Thymus (tissue), 11 donors: ENCODE measurements around the gene ZNF581. TPM values are rescaled to one million over a fixed set of nuclear protein-coding genes. Genes with fewer than 3 reads are reported as not detected.

Experiments used
- DNase-seq, 9 donors: peaks; one replicate each; pipeline ENCODE4 v3.0.0-alpha.2; 2013; ENCODE audit warnings: low spot score in 9 of 9, low read depth in 6 of 9, missing footprints in 1 of 9
- H3K27ac ChIP-seq, 2 donors: one replicate each; pipeline ENCODE4 v1.5.1; 2013; ENCODE audit warnings: control low read depth in 1 of 2, low read depth in 1 of 2, low read length in 1 of 2, mild to moderate bottlenecking in 1 of 2, moderate library complexity in 1 of 2
- H3K27me3 ChIP-seq, 2 donors: one replicate each; pipeline ENCODE4 v1.5.1; 2013; ENCODE audit warnings: low read length in 1 of 2; ENCODE audit not compliant: control insufficient read depth in 2 of 2, insufficient read depth in 1 of 2
- H3K36me3 ChIP-seq, 2 donors: one replicate each; pipeline ENCODE4 v1.5.1; 2013; ENCODE audit warnings: low read length in 1 of 2, mild to moderate bottlenecking in 1 of 2, moderate library complexity in 1 of 2; ENCODE audit not compliant: control insufficient read depth in 2 of 2, insufficient read depth in 2 of 2
- H3K4me1 ChIP-seq, 2 donors: one replicate each; pipeline ENCODE4 v1.5.1; 2013; ENCODE audit warnings: low read length in 2 of 2; ENCODE audit not compliant: control insufficient read depth in 2 of 2, insufficient read depth in 2 of 2
- H3K4me3 ChIP-seq, 2 donors: one replicate each; pipeline ENCODE4 v1.5.1; 2013; ENCODE audit warnings: low read length in 2 of 2, control low read depth in 1 of 2, mild to moderate bottlenecking in 1 of 2
- H3K9me3 ChIP-seq, 2 donors: one replicate each; pipeline ENCODE4 v1.5.1; 2013; ENCODE audit warnings: low read length in 1 of 2, mild to moderate bottlenecking in 1 of 2; ENCODE audit not compliant: control insufficient read depth in 2 of 2, insufficient read depth in 1 of 2
- WGBS: extraction: QIAGEN DNeasy Blood & Tissue Kit; methylation state at CpG from one replicate; pipeline ENCODE4 v1.1.7; 2013; 5-methylcytosine and 5-hydroxymethylcytosine counted together
- polyA plus RNA-seq: library from polyadenylated mRNA; stranded (reverse); fragments of 200-250 nt; gene quantifications from one replicate; pipeline ENCODE4 v1.2.3, GENCODE V29; 2013
- total RNA-seq: library from RNA; stranded (reverse); fragments of 120-200 nt; gene quantifications from one replicate; pipeline ENCODE4 v1.2.4, GENCODE V29; 2013
- donor health status: healthy.

ZNF581 gene
- total and polyA plus RNA-seq, 2 donors, result 19.0 to 22.9 TPM

- Histone ChIP-seq H3K9me3 (peaks cover 0 to 15% of the 10 kb centered on the region in 2 donors), H3K27ac (peak overlapping the region; percentile 71 to 91), H3K36me3 (peaks cover 11 to 21% of the 10 kb centered on the region in 2 donors), H3K4me1 (peaks cover 29 to 54% of the 10 kb centered on the region in 2 donors), H3K4me3 (peak overlapping the region; percentile 65 to 76), H3K27me3 (peaks cover 0 to 16% of the 10 kb centered on the region in 2 donors)
- peak in 1 of 9 donors; percentile 36 for DNase-seq
- WGBS, result 2% methylated on average over 65 of the region's 65 CpGs
Observed at GRCh38 chr19:55642153-55643002, 1.1 kb upstream of the ZNF581 start.

DNA sequence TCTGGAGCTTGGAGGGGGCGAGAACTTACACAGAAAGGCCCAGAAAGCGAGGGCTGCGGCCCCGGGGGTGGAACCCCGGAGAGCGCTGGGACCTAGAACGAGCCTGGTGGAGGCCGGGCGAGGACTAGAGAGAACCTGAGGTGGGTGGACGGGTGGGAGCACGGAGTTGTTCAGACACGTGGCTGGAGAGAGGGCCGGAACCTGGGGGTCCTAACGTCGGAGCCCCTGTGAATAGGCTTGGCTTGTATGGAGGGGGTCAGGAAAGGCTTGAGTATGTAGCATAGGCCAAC, 383 bp downstream of the ZNF581 start:
- H3K36me3 ChIP-seq, result peaks cover 11 to 12% of the 10 kb centered on the region in 2 donors
- under 1% methylated on average over 15 of the region's 15 CpGs for WGBS
- H3K4me1 ChIP-seq, result peaks cover 31 to 65% of the 10 kb centered on the region in 2 donors
- peak overlapping the region; percentile 2 to 53 for H3K27ac ChIP-seq
- no peak for DNase-seq
- H3K27me3 ChIP-seq, result peaks cover 0 to 16% of the 10 kb centered on the region in 2 donors
- H3K9me3 ChIP-seq, result peaks cover 0 to 15% of the 10 kb centered on the region in 2 donors
- H3K4me3 ChIP-seq, result peak overlapping the region; percentile 63 to 65

GRCh38 chr19:55644191-55644833, 863 bp downstream of the ZNF581 start:
- DNase-seq, result no peak
- peaks cover 0 to 15% of the 10 kb centered on the region in 2 donors for H3K9me3 ChIP-seq
- peaks cover 11 to 12% of the 10 kb centered on the region in 2 donors for H3K36me3 ChIP-seq
- WGBS, result 73% methylated on average over 12 of the region's 12 CpGs
- H3K27ac ChIP-seq, result no peak overlapping the region
- H3K4me1 ChIP-seq, result peaks cover 33 to 65% of the 10 kb centered on the region in 2 donors
- H3K4me3 ChIP-seq, result peak overlapping the region; percentile 63 to 65
- peaks cover 0 to 16% of the 10 kb centered on the region in 2 donors for H3K27me3 ChIP-seq

DNA sequence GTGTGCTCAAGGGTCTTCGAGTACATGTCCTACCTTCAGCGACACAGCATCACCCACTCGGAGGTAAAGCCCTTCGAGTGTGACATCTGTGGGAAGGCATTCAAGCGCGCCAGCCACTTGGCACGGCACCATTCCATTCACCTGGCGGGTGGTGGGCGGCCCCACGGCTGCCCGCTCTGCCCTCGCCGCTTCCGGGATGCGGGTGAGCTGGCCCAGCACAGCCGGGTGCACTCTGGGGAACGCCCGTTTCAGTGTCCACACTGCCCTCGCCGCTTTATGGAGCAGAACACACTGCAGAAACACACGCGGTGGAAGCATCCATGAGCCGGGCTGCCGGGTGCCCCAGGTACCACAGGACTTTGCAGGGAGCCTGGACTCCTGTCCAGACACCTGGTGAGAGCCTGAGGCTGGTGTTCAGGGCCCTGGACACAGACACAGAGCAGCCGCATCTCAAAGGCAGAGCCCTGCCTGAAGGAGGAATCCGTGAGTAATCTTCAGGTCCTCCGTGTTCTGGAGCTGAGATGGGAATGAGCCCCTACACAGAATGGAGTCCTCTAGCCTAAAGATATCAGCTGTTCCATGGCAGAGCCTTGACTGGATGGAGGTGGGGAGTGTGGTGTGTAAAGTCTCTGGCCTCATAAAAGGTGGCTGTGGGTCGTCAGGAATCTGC, 1.5 kb downstream of the ZNF581 start:
- peaks cover 0 to 11% of the 10 kb centered on the region in 2 donors for H3K9me3 ChIP-seq
- H3K27me3 ChIP-seq, result peaks cover 0 to 16% of the 10 kb centered on the region in 2 donors
- peaks cover 11 to 12% of the 10 kb centered on the region in 2 donors for H3K36me3 ChIP-seq
- DNase-seq, result no peak
- H3K4me1 ChIP-seq, result peaks cover 33 to 63% of the 10 kb centered on the region in 2 donors
- WGBS, result 96% methylated on average over 28 of the region's 28 CpGs
- no peak overlapping the region for H3K27ac ChIP-seq
- no peak overlapping the region for H3K4me3 ChIP-seq

- 96% methylated on average over 5 of the region's 5 CpGs for WGBS
- Histone ChIP-seq H3K27me3 (peaks cover 0 to 16% of the 10 kb centered on the region in 2 donors), H3K9me3 (peaks cover 0 to 6% of the 10 kb centered on the region in 2 donors), H3K27ac (no peak overlapping the region), H3K36me3 (peaks cover 11 to 12% of the 10 kb centered on the region in 2 donors), H3K4me3 (no peak overlapping the region), H3K4me1 (peaks cover 31 to 58% of the 10 kb centered on the region in 2 donors)
- DNase-seq, result no peak
Observed at GRCh38 chr19:55645512-55645881, 2.0 kb downstream of the ZNF581 start.

- Histone ChIP-seq H3K27me3 (peaks cover 0 to 12% of the 10 kb centered on the region in 2 donors), H3K4me3 (peak overlapping the region; percentile 57 to 73), H3K36me3 (peaks cover 12 to 13% of the 10 kb centered on the region in 2 donors), H3K4me1 (peaks cover 30 to 48% of the 10 kb centered on the region in 2 donors), H3K9me3 (peaks cover 0 to 4% of the 10 kb centered on the region in 2 donors), H3K27ac (peak overlapping the region; percentile 49 to 61)
- DNase-seq, result no peak
- 63% methylated on average over 14 of the region's 14 CpGs for WGBS
Observed at GRCh38 chr19:55646889-55647731, 3.7 kb downstream of the ZNF581 start.

- Histone ChIP-seq H3K9me3 (peaks cover 0 to 4% of the 10 kb centered on the region in 2 donors), H3K4me3 (peak within 1 kb of the TSS; percentile 57 to 73), H3K36me3 (peaks cover 12 to 14% of the 10 kb centered on the region in 2 donors), H3K27ac (peak within 1 kb of the TSS; percentile 62 to 73), H3K4me1 (peaks cover 22 to 42% of the 10 kb centered on the region in 2 donors), H3K27me3 (peaks cover 0 to 3% of the 10 kb centered on the region in 2 donors)
- WGBS, result 1% methylated on average over 87 of the region's 87 CpGs
- peak in 2 of 9 donors; percentile 60 to 82 for DNase-seq
Observed at GRCh38 chr19:55647732-55648584, 4.5 kb downstream of the ZNF581 start, which contains the start of gene CCDC106. Gene CCDC106 (plus strand): TSS chr19:55648212. CDS start chr19:55649047, 835 bp downstream.
